CD14-positive monocyte (primary cell): ENCODE measurements around the gene EEFSEC. TPM values are rescaled to one million over a fixed set of nuclear protein-coding genes. Genes with fewer than 3 reads are reported as not detected.

ENCODE experiments used
- DNase-seq, 3 donors: peaks; one replicate each; pipeline ENCODE4 v3.0.0-alpha.2; 2011 to 2022
- H2AFZ ChIP-seq: 2 replicates; pipeline ENCODE4 v1.6.0; 2012; ENCODE audit warnings: mild to moderate bottlenecking, low read depth, low read length, inconsistent platforms; ENCODE audit not compliant: insufficient read depth, poor library complexity, severe bottlenecking
- H3K27ac ChIP-seq, 2 donors: 1 replicate in 1 of 2; 2 replicates in 1 of 2; pipeline ENCODE4 v1.5.1; 2012 to 2013; ENCODE audit warnings: low read length in 2 of 2, control low read depth in 1 of 2, inconsistent platforms in 1 of 2, low read depth in 1 of 2, mild to moderate bottlenecking in 1 of 2
- H3K27me3 ChIP-seq, 2 donors: one replicate each; pipeline versions ENCODE4 v1.6.0 to v1.6.1; 2011 to 2013; ENCODE audit warnings: low read length in 2 of 2; ENCODE audit not compliant: control insufficient read depth in 2 of 2, insufficient read depth in 2 of 2
- H3K36me3 ChIP-seq, 2 donors: replicated peaks in 1 of 2; 1 replicate in 1 of 2; 2 replicates in 1 of 2; pipeline versions ENCODE4 v1.5.1 to v1.6.1; 2012 to 2013; ENCODE audit warnings: low read length in 2 of 2, control low read depth in 1 of 2, inconsistent platforms in 1 of 2, mild to moderate bottlenecking in 1 of 2; ENCODE audit not compliant: insufficient read depth in 2 of 2, control insufficient read depth in 1 of 2
- H3K4me1 ChIP-seq, 2 donors: 1 replicate in 1 of 2; 2 replicates in 1 of 2; pipeline versions ENCODE4 v1.5.1 to v1.6.1; 2012 to 2013; ENCODE audit warnings: low read length in 2 of 2, control low read depth in 1 of 2, inconsistent platforms in 1 of 2, mild to moderate bottlenecking in 1 of 2, moderate library complexity in 1 of 2; ENCODE audit not compliant: insufficient read depth in 2 of 2, control insufficient read depth in 1 of 2
- H3K4me2 ChIP-seq: replicated peaks from 2 replicates; pipeline ENCODE3; 2012; ENCODE audit warnings: low read length, moderate library complexity, mild to moderate bottlenecking; ENCODE audit not compliant: poor library complexity, severe bottlenecking; ENCODE audit errors: extremely low read depth
- H3K4me3 ChIP-seq, 3 experiments: fragments of 200-600 bp in 1 of 3; sonication (generic) in 1 of 3; replicated peaks in 1 of 3; 1 replicate in 2 of 3; 2 replicates in 1 of 3; pipeline ENCODE4 v1.5.1; 2011 to 2013; ENCODE audit warnings: low read length in 3 of 3, mild to moderate bottlenecking in 3 of 3, control low read depth in 2 of 3, low read depth in 2 of 3, inconsistent platforms in 1 of 3, moderate library complexity in 1 of 3
- H3K79me2 ChIP-seq: 2 replicates; pipeline ENCODE4 v1.6.0; 2012; ENCODE audit warnings: mild to moderate bottlenecking, control low read depth, inconsistent platforms, low read length, moderate library complexity; ENCODE audit not compliant: insufficient read depth
- H3K9ac ChIP-seq: 2 replicates; pipeline ENCODE4 v1.6.0; 2017; ENCODE audit warnings: low read length, mild to moderate bottlenecking; ENCODE audit not compliant: insufficient read depth, poor library complexity, severe bottlenecking
- H3K9me3 ChIP-seq, 2 donors: replicated peaks in 1 of 2; 1 replicate in 1 of 2; 2 replicates in 1 of 2; pipeline versions ENCODE4 v1.5.1 to v1.6.1; 2012 to 2013; ENCODE audit warnings: low read length in 2 of 2, control low read depth in 1 of 2; ENCODE audit not compliant: control insufficient read depth in 1 of 2, insufficient read depth in 1 of 2
- H4K20me1 ChIP-seq: 2 replicates; pipeline ENCODE4 v1.6.0; 2012; ENCODE audit warnings: mild to moderate bottlenecking, low read length, control low read depth, moderate library complexity; ENCODE audit not compliant: insufficient read depth
- H3K27ac Mint-ChIP-seq, 7 donors: one replicate each; pipeline ENCODE4 v1.8.0; 2020; ENCODE audit warnings: mild to moderate bottlenecking in 7 of 7, mixed read lengths in 7 of 7, moderate library complexity in 6 of 7, inconsistent platforms in 2 of 7
- H3K27me3 Mint-ChIP-seq, 3 donors: one replicate each; pipeline ENCODE4 v1.8.0; 2021 to 2022; ENCODE audit warnings: low read depth in 3 of 3, mild to moderate bottlenecking in 3 of 3, mixed read lengths in 3 of 3, moderate library complexity in 3 of 3, inconsistent platforms in 1 of 3
- H3K36me3 Mint-ChIP-seq, 2 donors: one replicate each; pipeline ENCODE4 v1.8.0; 2020; ENCODE audit warnings: mixed read lengths in 2 of 2, inconsistent platforms in 1 of 2, mild to moderate bottlenecking in 1 of 2
- H3K4me1 Mint-ChIP-seq: one replicate; pipeline ENCODE4 v1.8.0; 2020; ENCODE audit warnings: mild to moderate bottlenecking, mixed read lengths
- H3K4me3 Mint-ChIP-seq, 2 donors: one replicate each; pipeline ENCODE4 v1.8.0; 2020; ENCODE audit warnings: mild to moderate bottlenecking in 2 of 2, mixed read lengths in 2 of 2, moderate library complexity in 1 of 2
- H3K9me3 Mint-ChIP-seq, 7 donors: one replicate each; pipeline ENCODE4 v1.8.0; 2020 to 2022; ENCODE audit warnings: mixed read lengths in 7 of 7, mild to moderate bottlenecking in 6 of 7, moderate library complexity in 6 of 7, inconsistent platforms in 2 of 7
- WGBS: methylation state at CpG from one replicate; pipeline ENCODE4 v1.1.5; 2013; ENCODE audit warnings: missing lambda C conversion rate; ENCODE audit not compliant: insufficient coverage; 5-methylcytosine and 5-hydroxymethylcytosine counted together
- intact Hi-C, 2 donors: fragments of 100-400 bp; cut with micrococcal nuclease; formaldehyde crosslinking; loops; one replicate each; pipeline versions ENCODE4 v1.15.0 to v1.15.1; 2023
- polyA plus RNA-seq, 3 donors: library from polyadenylated mRNA; depleted of rRNA in 1 of 3; unstranded in 2 of 3; stranded (reverse) in 1 of 3; fragments of 300-500 nt in 2 of 3; fragments of >200 nt in 1 of 3; fragmentation: Illumina TruSeq in 2 of 3; gene quantifications; 1 replicate in 2 of 3; 2 replicates in 1 of 3; pipeline ENCODE4 v1.2.3, GENCODE V29; 2012 to 2021
- TF ChIP-seq, protein P1 (sequence below): fragments of 200-600 bp; IDR thresholded peaks from one replicate; pipeline ENCODE4 v1.8.0; 2022; ENCODE audit warnings: antibody characterized with exemption, mild to moderate bottlenecking

EEFSEC gene
- polyA plus RNA-seq, 3 donors: 13.3 to 14.9 (median 14.9) TPM

- Histone ChIP-seq H3K4me3 (no peak overlapping the region), H3K27me3 (no peaks in the 10 kb centered on the region), H3K27ac (no peak overlapping the region), H3K4me1 (no peaks in the 10 kb centered on the region), H3K9me3 (no peaks in the 10 kb centered on the region), H3K79me2 (no peaks in the 10 kb centered on the region), H2AFZ (no peak overlapping the region), H3K36me3 (peaks cover 0 to 37% of the 10 kb centered on the region in 2 donors), H4K20me1 (no peaks in the 10 kb centered on the region), H3K4me2 (no peak overlapping the region), H3K9ac (no peak overlapping the region)
- TF ChIP-seq, protein P1, sequence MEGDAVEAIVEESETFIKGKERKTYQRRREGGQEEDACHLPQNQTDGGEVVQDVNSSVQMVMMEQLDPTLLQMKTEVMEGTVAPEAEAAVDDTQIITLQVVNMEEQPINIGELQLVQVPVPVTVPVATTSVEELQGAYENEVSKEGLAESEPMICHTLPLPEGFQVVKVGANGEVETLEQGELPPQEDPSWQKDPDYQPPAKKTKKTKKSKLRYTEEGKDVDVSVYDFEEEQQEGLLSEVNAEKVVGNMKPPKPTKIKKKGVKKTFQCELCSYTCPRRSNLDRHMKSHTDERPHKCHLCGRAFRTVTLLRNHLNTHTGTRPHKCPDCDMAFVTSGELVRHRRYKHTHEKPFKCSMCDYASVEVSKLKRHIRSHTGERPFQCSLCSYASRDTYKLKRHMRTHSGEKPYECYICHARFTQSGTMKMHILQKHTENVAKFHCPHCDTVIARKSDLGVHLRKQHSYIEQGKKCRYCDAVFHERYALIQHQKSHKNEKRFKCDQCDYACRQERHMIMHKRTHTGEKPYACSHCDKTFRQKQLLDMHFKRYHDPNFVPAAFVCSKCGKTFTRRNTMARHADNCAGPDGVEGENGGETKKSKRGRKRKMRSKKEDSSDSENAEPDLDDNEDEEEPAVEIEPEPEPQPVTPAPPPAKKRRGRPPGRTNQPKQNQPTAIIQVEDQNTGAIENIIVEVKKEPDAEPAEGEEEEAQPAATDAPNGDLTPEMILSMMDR: no peak
- 96% methylated on average over 5 of the region's 5 CpGs for WGBS
- Mint-ChIP-seq H3K27ac (no peak overlapping the region), H3K9me3 (no peaks in the 10 kb centered on the region), H3K4me3 (no peak overlapping the region), H3K27me3 (peaks cover 0 to 3% (median 0%) of the 10 kb centered on the region in 3 donors), H3K36me3 (peaks cover 31 to 35% of the 10 kb centered on the region in 2 donors), H3K4me1 (no peaks in the 10 kb centered on the region)
- intact Hi-C loops: no loop called here
- no peak for DNase-seq
Measured at GRCh38 chr3:128313071-128313725, 159.9 kb downstream of the EEFSEC start.

DNA sequence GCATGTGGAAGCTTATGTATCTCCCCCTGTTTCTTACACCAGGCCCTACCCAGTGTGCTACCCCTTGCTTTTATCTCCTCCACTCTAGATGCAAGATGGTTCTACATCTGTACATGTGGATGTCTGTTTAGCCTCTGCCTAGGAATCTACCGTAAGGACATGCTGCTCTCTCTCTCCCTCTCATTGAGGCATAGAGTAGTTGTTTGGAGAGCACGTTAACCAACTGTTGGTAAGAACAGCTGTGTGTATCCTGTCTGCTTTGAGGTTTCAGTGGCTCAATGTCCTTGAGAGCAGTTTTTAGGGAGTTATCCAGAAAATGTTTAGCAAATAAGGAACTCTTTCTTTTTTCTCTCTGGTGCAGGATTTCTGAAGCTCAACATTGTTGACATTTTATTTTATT lies 160.7 kb downstream of the EEFSEC start:
- no peaks in the 10 kb centered on the region for H3K79me2 ChIP-seq
- H3K4me1 ChIP-seq: no peaks in the 10 kb centered on the region
- Mint-ChIP-seq H3K4me1 (no peaks in the 10 kb centered on the region), H3K9me3 (no peaks in the 10 kb centered on the region), H3K27me3 (peaks cover 0 to 3% (median 0%) of the 10 kb centered on the region in 3 donors), H3K4me3 (no peak overlapping the region), H3K27ac (no peak overlapping the region), H3K36me3 (peaks cover 35 to 38% of the 10 kb centered on the region in 2 donors)
- H3K27me3 ChIP-seq: no peaks in the 10 kb centered on the region
- no peaks in the 10 kb centered on the region for H3K9me3 ChIP-seq
- no peak overlapping the region for H3K27ac ChIP-seq
- no peak overlapping the region for H3K4me2 ChIP-seq
- no peak overlapping the region for H3K4me3 ChIP-seq
- no peaks in the 10 kb centered on the region for H4K20me1 ChIP-seq
- no peak overlapping the region for H3K9ac ChIP-seq
- WGBS: no CpG with 5 or more reads among the region's 2 CpGs
- DNase-seq: no peak
- TF ChIP-seq, protein P1: no peak
- intact Hi-C loops: no loop called here
- no peak overlapping the region for H2AFZ ChIP-seq
- peaks cover 0 to 39% of the 10 kb centered on the region in 2 donors for H3K36me3 ChIP-seq
